ENCODE results near the gene ADGRL1. TPM values are rescaled to one million over a fixed set of nuclear protein-coding genes. Genes with fewer than 3 reads are reported as not detected.
"Not testable (repeated sequence)": the region's sequence is repeated elsewhere in the genome, so short reads cannot be mapped to it uniquely, and the experiment has no call there.

Gene ADGRL1
- total RNA-seq, 4 donors from 2014 or later: 2.4 to 64.0 (median 20.7) TPM

DNA sequence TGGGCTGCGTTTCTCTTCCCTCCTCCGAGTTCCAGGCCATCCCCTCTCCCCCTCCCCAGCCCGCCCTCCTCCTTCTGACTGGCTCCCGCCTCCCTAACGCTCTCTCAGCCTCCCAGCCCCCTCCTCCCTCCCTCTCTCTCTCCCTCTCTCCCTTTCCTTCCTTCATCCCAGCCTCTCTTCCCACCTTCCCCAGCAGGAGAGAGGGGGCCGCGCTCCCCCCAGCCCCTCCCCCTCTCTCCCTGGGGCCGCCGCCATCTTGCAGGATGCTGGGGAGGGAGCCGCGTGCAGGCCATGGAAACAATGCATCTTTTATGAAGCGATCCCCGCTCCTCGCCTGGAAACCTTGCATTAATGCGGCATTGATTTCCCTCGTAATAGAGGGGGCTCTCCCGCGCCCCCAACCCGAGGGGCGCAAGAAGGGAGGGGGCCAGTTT lies 42.6 kb upstream of the ADGRL1 start:
- no peaks in the 10 kb centered on the region for H3K4me1 ChIP-seq
- peak overlapping the region; percentile 84 to 87 for H3K27ac ChIP-seq
- intact Hi-C loops (cut with DNase I; ENCODE audit: low total_unique reads): no loop called here
- DNase-seq: peak; percentile 66 to 85
- peak overlapping the region; percentile 55 to 68 for H3K4me3 ChIP-seq
- TF ChIP-seq POLR2A (IDR thresholded peaks at IDR 0.05): no peak
- TF ChIP-seq, protein P1, sequence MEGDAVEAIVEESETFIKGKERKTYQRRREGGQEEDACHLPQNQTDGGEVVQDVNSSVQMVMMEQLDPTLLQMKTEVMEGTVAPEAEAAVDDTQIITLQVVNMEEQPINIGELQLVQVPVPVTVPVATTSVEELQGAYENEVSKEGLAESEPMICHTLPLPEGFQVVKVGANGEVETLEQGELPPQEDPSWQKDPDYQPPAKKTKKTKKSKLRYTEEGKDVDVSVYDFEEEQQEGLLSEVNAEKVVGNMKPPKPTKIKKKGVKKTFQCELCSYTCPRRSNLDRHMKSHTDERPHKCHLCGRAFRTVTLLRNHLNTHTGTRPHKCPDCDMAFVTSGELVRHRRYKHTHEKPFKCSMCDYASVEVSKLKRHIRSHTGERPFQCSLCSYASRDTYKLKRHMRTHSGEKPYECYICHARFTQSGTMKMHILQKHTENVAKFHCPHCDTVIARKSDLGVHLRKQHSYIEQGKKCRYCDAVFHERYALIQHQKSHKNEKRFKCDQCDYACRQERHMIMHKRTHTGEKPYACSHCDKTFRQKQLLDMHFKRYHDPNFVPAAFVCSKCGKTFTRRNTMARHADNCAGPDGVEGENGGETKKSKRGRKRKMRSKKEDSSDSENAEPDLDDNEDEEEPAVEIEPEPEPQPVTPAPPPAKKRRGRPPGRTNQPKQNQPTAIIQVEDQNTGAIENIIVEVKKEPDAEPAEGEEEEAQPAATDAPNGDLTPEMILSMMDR (IDR thresholded peaks at IDR 0.05): no peak
- no peaks in the 10 kb centered on the region for H3K36me3 ChIP-seq
- no peaks in the 10 kb centered on the region for H3K27me3 ChIP-seq
- H3K9me3 ChIP-seq: no peaks in the 10 kb centered on the region

DNA sequence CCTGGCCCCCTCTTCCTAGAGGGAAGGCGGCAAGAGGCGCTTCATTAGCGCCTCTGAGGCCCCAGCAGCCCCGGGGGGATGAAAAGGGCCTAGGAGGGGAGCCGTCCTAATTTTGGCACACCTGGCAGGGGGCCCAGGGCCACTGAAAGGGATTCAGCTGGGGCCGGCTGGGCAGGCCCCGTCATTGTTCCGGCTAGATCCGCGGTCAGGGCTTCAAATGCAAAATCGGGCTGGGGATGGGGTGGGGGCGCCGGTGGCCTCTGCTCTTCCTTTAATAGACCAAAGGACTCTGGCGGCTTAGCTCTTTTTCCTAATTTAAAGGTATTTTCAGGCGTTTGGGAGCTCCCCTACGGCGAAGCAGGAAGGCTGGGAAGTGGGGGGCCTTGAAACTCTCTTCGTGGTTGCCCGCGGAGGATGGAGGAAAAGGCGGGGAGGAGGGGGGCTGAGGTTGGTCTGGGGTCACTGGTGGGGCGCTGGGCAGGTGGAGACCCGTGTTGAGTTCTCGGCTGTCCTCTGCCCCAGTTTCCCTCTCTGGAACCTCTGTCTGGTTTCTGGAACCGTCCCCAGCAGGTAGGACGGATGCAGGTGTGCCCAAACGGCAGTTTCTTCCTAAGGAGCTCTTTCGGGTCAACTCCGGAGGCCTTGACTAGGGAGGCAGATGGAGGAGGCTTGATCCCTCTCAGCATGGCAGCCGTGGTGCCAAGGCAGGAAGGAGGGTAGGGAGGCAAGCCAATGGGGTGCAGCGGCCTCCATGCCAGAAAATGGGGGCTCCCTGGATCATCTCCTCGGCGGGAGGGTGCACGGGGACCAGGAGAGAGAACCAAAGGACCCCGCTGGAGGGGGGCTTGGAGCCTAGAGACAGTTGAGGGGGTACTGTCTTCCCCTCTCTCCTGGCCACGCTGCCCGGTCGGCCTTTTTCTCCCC lies 41.8 kb upstream of the ADGRL1 start:
- H3K4me1 ChIP-seq; H3K36me3 ChIP-seq; H3K9me3 ChIP-seq; H3K27me3 ChIP-seq; intact Hi-C loops (cut with DNase I; ENCODE audit: low total_unique reads): not testable (repeated sequence)
- DNase-seq: peak in 1 of 2 donors; percentile 43
- peak overlapping the region; percentile 55 to 68 for H3K4me3 ChIP-seq
- H3K27ac ChIP-seq: peak overlapping the region; percentile 84 to 87

DNA sequence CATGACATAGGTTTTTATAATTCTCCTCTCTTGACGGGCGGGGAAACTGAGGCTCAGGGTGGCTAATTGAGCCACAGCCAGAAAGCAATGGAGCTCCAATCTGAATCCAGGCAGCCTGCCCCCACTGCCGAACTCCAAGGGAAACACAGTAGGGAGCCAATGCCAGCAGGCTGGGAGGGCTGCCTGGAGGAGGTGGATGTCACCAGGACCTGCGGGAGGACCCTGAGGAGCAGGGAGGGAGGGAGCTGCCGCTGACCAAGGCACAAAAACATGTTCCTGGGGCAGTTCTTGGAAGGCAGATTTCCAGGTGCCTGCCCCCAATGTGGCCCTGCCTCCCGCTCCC lies 41.2 kb upstream of the ADGRL1 start:
- DNase-seq; H3K4me1 ChIP-seq; H3K27me3 ChIP-seq; intact Hi-C loops (cut with DNase I; ENCODE audit: low total_unique reads); H3K9me3 ChIP-seq; H3K4me3 ChIP-seq; H3K36me3 ChIP-seq: not testable (repeated sequence)
- H3K27ac ChIP-seq: peak overlapping the region; percentile 84 to 87

DNA sequence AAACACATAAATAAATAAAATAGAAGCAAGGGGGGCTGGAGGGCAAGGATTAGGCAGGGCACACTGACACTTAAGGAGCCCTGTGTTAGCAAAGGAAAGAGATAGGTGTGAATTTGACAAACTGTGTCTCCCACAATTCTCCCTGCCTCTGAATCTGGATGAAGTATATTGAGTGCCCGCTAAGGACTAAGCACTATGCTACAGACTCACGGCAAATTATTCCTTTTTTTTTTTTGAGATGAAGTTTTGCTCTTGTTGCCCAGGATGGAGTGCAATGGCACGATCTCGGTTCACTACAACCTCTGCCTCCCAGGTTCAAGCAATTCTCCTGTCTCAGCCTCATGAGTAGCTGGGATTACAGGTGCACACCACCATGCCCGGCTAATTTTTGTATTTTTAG lies 38.4 kb upstream of the ADGRL1 start:
- H3K9me3 ChIP-seq; H3K36me3 ChIP-seq; DNase-seq; H3K4me3 ChIP-seq; H3K27me3 ChIP-seq; intact Hi-C loops (cut with DNase I; ENCODE audit: low total_unique reads); H3K4me1 ChIP-seq; H3K27ac ChIP-seq: not testable (repeated sequence)

DNA sequence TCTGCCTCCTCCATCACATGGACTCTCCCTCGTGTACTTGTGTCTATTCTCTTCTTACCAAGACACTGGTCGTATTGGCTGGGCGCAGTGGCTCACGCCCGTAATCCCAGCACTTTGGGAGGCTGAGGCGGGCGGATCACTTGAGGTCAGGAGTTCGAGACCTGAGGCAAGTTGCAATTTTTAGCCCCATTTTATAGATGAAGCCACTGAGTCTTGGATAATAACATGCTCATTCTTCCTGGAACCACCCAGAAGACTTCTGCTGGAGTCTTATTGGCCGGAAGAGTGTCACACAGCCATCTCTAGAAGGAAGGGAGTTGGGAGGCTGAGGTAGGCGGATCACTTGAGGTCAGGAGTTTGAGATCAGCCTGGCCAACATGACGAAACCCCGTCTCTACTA lies 37.7 kb upstream of the ADGRL1 start:
- H3K4me1 ChIP-seq; intact Hi-C loops (cut with DNase I; ENCODE audit: low total_unique reads); DNase-seq; H3K36me3 ChIP-seq; H3K27ac ChIP-seq; H3K27me3 ChIP-seq; H3K9me3 ChIP-seq; H3K4me3 ChIP-seq: not testable (repeated sequence)

DNA sequence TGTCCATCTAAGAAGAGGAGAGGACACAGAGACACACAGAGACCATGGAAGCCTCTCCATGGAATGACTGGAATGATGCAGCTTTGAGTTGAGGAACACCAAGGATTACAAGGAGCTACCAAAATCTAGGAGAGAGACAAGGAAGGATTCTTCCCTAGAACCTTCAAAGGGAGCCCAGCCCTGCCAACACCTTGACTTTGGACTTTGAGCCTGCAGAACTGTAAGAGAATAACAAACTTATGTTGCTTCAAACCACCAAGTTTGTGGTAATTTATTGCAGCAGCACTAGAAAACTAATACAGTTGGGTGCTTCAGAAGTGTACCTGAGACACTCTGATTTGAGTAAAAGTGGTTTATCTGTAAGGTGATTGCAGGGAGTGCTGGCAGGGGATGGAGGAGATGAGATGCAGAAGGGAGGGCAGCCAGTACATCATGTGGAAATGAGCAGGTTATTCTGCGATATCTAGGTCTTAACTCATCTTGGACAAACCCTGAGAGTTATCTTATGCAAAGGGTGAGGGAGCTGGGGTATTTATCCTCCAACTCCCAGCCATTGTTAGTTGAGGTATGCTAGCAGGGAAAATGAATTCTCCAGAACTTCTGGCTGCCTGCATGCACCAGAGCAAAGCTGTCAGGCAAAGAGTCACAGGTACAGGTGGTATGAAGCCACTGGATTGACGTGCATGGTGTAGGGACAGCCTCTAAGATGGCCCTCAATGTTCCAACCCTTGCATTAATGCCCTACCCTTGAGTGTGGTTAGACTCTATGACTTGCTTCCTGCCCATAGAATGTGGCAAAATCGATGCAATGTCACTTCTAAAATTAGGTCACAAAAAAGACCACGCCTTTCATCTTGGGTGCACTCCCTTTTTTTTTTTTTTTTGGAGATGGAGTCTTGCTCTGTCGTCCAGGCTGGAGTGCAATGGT lies 31.3 kb upstream of the ADGRL1 start:
- H3K27ac ChIP-seq: no peak overlapping the region
- H3K4me3 ChIP-seq: no peak overlapping the region
- intact Hi-C loops (cut with DNase I; ENCODE audit: low total_unique reads): no loop called here
- H3K4me1 ChIP-seq: no peaks in the 10 kb centered on the region
- no peaks in the 10 kb centered on the region for H3K27me3 ChIP-seq
- no peak for DNase-seq
- H3K36me3 ChIP-seq: no peaks in the 10 kb centered on the region
- TF ChIP-seq, protein P1 (IDR thresholded peaks at IDR 0.05): no peak
- no peak for TF ChIP-seq POLR2A (IDR thresholded peaks at IDR 0.05)
- H3K9me3 ChIP-seq: no peaks in the 10 kb centered on the region

DNA sequence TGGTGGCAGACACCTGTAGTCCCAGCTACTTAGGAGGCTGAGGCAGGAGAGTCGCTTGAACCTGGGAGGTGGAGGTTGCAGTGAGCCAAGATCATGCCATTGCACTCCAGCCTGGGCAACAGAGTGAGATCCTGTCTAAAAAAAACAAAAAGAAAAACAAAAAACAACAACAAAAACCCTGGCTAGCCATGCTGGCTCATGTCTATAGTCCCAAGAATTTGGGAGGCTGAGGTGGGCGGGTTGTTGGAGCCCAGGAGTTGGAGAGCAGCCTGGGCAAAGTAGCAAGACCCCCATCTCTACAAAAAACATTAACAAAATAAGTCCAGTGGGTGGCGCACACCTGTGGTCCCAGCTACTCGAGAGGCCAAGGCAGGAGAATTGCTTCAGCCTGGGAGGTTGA lies 27.0 kb upstream of the ADGRL1 start:
- H3K27me3 ChIP-seq; H3K4me1 ChIP-seq; H3K36me3 ChIP-seq; H3K9me3 ChIP-seq; DNase-seq; H3K27ac ChIP-seq; H3K4me3 ChIP-seq; intact Hi-C loops (cut with DNase I; ENCODE audit: low total_unique reads): not testable (repeated sequence)

DNA sequence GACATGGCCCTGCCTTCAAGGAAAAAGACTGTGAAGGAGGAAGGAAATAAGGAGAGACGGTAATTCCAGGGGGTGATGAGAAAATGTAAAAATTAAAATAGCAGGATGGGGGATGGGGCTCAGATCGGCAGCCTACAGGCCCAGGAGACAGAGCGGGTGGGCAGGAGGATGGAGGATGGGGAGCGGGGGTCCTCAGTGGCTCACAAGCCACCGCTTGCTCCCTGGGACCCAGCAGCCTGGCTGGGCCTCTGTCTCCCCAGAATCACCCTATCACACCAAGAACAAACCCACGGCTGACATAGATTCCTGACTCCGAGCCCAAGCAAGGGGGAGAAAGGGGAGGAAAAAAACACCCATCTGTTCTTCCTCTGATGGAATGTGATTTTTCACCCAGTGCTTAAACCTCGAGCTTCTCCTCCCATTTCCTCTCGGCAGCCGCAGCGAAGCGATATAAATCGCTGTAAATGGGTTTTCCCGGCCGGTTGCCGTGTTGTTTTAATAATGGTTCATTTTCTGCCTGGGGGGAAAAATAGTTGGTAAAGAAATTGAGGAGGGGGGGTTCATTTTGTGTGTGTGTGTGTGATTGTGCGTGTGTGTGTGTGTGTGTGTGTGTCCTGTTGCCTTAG lies 22.6 kb upstream of the ADGRL1 start:
- H3K36me3 ChIP-seq; H3K4me1 ChIP-seq; intact Hi-C loops (cut with DNase I; ENCODE audit: low total_unique reads); H3K27me3 ChIP-seq; H3K9me3 ChIP-seq; DNase-seq; H3K4me3 ChIP-seq: not testable (repeated sequence)
- H3K27ac ChIP-seq: peak overlapping the region; percentile 70 to 76

DNA sequence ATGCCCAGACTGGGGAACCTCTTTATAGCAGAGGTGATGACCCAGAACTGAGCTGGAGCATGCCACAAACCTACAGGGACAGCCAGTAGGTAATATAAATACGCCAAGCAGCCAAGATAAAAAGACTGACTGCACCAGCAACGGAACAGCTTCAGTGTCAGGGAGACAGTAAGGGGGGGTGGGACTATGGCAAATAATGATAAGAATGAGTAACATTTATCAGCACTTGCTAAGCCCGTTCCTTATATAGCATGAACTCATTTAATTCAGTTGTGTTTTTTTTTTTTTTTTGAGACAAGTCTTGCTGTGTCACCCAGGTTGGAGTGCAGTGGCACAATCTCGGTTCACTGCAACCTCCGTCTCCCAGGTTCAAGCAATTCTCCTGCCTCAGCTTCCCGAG lies 20.5 kb upstream of the ADGRL1 start:
- H3K27me3 ChIP-seq; H3K4me1 ChIP-seq; H3K36me3 ChIP-seq; H3K27ac ChIP-seq; intact Hi-C loops (cut with DNase I; ENCODE audit: low total_unique reads); H3K4me3 ChIP-seq; DNase-seq; H3K9me3 ChIP-seq: not testable (repeated sequence)

Data from uterus (tissue), 4 donors.